Measurements from ENCODE around the gene NUCKS1.
"Not testable (repeated sequence)": the region's sequence is repeated elsewhere in the genome, so short reads cannot be mapped to it uniquely, and the experiment has no call there.

Gene NUCKS1

GRCh38 chr1:205726619-205727125 lies 23.3 kb downstream of the NUCKS1 start:
- no peak for DNase-seq

GRCh38 chr1:205725514-205725913 lies 24.5 kb downstream of the NUCKS1 start:
- DNase-seq = no peak

- DNase-seq = not testable (repeated sequence)
These were observed 29.2 kb downstream of the NUCKS1 start for GRCh38 chr1:205720740-205721139.

GRCh38 chr1:205719762-205720161 lies 30.2 kb downstream of the NUCKS1 start:
- DNase-seq = no peak

GRCh38 chr1:205719015-205719414 lies 31.0 kb downstream of the NUCKS1 start:
- DNase-seq = no peak

- DNase-seq = no peak
These were observed 33.4 kb downstream of the NUCKS1 start for GRCh38 chr1:205716371-205717132.

- DNase-seq = no peak
These were observed 34.4 kb downstream of the NUCKS1 start for GRCh38 chr1:205715628-205716027.

- DNase-seq = no peak
These were observed 35.1 kb downstream of the NUCKS1 start for GRCh38 chr1:205714906-205715246.

GRCh38 chr1:205714190-205714905 lies 35.6 kb downstream of the NUCKS1 start:
- no peak for DNase-seq

- peak; percentile 9 to 58 (median 20) for DNase-seq
These were observed 38.6 kb downstream of the NUCKS1 start for GRCh38 chr1:205711105-205712048.

GRCh38 chr1:205710201-205711062 lies 39.5 kb downstream of the NUCKS1 start:
- DNase-seq = no peak

- DNase-seq = no peak
These were observed 40.3 kb downstream of the NUCKS1 start for GRCh38 chr1:205709640-205710039.

- DNase-seq = no peak
These were observed 41.0 kb downstream of the NUCKS1 start for GRCh38 chr1:205709059-205709398.

- DNase-seq = no peak
These were observed 43.1 kb downstream of the NUCKS1 start for GRCh38 chr1:205706601-205707502.

- no peak for DNase-seq
These were observed 45.1 kb downstream of the NUCKS1 start for GRCh38 chr1:205704903-205705302.

GRCh38 chr1:205703072-205703471 lies 46.9 kb downstream of the NUCKS1 start:
- DNase-seq = no peak

GRCh38 chr1:205701891-205702290 lies 48.1 kb downstream of the NUCKS1 start:
- DNase-seq = no peak

- no peak for DNase-seq
These were observed 48.6 kb downstream of the NUCKS1 start for GRCh38 chr1:205701420-205701819.

- DNase-seq = no peak
These were observed 49.0 kb downstream of the NUCKS1 start for GRCh38 chr1:205700865-205701401.

- no peak for DNase-seq
These were observed 50.6 kb downstream of the NUCKS1 start for GRCh38 chr1:205699416-205699815.

GRCh38 chr1:205698921-205699320 lies 51.1 kb downstream of the NUCKS1 start:
- no peak for DNase-seq

Measured in activated CD4-positive, CD25-positive, alpha-beta regulatory T cell (primary cell).